Stomach smooth muscle (tissue), 2 donors: Measurements from ENCODE around the gene CABLES1.

Experiments
- H3K27ac ChIP-seq: one replicate; pipeline ENCODE4 v1.7.0; 2013; ENCODE audit warnings: mild to moderate bottlenecking, low read length, inconsistent platforms
- H3K27me3 ChIP-seq, 2 donors: one replicate each; pipeline ENCODE4 v1.7.0; 2013; ENCODE audit warnings: low read length in 2 of 2; ENCODE audit not compliant: insufficient read depth in 2 of 2, control insufficient read depth in 1 of 2
- H3K36me3 ChIP-seq, 2 donors: one replicate each; pipeline ENCODE4 v1.7.0; 2013; ENCODE audit warnings: low read length in 2 of 2; ENCODE audit not compliant: control insufficient read depth in 2 of 2, insufficient read depth in 2 of 2
- H3K4me1 ChIP-seq: one replicate; pipeline ENCODE4 v1.7.0; 2013; ENCODE audit warnings: low read length; ENCODE audit not compliant: control insufficient read depth, insufficient read depth
- H3K4me3 ChIP-seq, 2 donors: one replicate each; pipeline ENCODE4 v1.7.0; 2013; ENCODE audit warnings: low read length in 2 of 2
- H3K9ac ChIP-seq, 2 donors: one replicate each; pipeline ENCODE4 v1.7.0; 2013; ENCODE audit warnings: low read length in 2 of 2, mild to moderate bottlenecking in 1 of 2
- H3K9me3 ChIP-seq, 2 donors: one replicate each; pipeline ENCODE4 v1.7.0; 2013; ENCODE audit warnings: low read length in 2 of 2; ENCODE audit not compliant: control insufficient read depth in 2 of 2
- donor health status: healthy.
- donor health status: Pancreatic carcinoma.

Gene CABLES1

GRCh38 chr18:23198217-23198845 lies 63.0 kb downstream of the CABLES1 start:
- Histone ChIP-seq H3K4me1 (no peaks in the 10 kb centered on the region), H3K36me3 (peaks cover 0 to 3% of the 10 kb centered on the region in 2 donors), H3K4me3 (no peak overlapping the region), H3K27ac (no peak overlapping the region), H3K27me3 (peaks cover 0 to 2% of the 10 kb centered on the region in 2 donors), H3K9ac (no peak overlapping the region), H3K9me3 (no peaks in the 10 kb centered on the region)

GRCh38 chr18:23200756-23201155 lies 65.5 kb downstream of the CABLES1 start:
- Histone ChIP-seq H3K36me3 (peaks cover 0 to 3% of the 10 kb centered on the region in 2 donors), H3K27ac (no peak overlapping the region), H3K27me3 (peaks cover 0 to 2% of the 10 kb centered on the region in 2 donors), H3K9me3 (no peaks in the 10 kb centered on the region), H3K4me3 (no peak overlapping the region), H3K4me1 (no peaks in the 10 kb centered on the region), H3K9ac (no peak overlapping the region)

GRCh38 chr18:23201741-23202140 lies 66.5 kb downstream of the CABLES1 start:
- no peak overlapping the region for H3K4me3 ChIP-seq
- no peaks in the 10 kb centered on the region for H3K9me3 ChIP-seq
- peaks cover 0 to 1% of the 10 kb centered on the region in 2 donors for H3K36me3 ChIP-seq
- H3K9ac ChIP-seq: no peak overlapping the region
- peaks cover 0 to 2% of the 10 kb centered on the region in 2 donors for H3K27me3 ChIP-seq
- H3K27ac ChIP-seq: no peak overlapping the region
- H3K4me1 ChIP-seq: no peaks in the 10 kb centered on the region

GRCh38 chr18:23203891-23204432 lies 68.7 kb downstream of the CABLES1 start:
- Histone ChIP-seq H3K27ac (no peak overlapping the region), H3K36me3 (no peaks in the 10 kb centered on the region), H3K4me1 (no peaks in the 10 kb centered on the region), H3K9me3 (no peaks in the 10 kb centered on the region), H3K4me3 (no peak overlapping the region), H3K27me3 (peaks cover 0 to 2% of the 10 kb centered on the region in 2 donors), H3K9ac (no peak overlapping the region)

GRCh38 chr18:23204589-23205235 lies 69.4 kb downstream of the CABLES1 start:
- Histone ChIP-seq H3K4me3 (no peak overlapping the region), H3K9me3 (no peaks in the 10 kb centered on the region), H3K4me1 (no peaks in the 10 kb centered on the region), H3K27ac (no peak overlapping the region), H3K36me3 (no peaks in the 10 kb centered on the region), H3K27me3 (peaks cover 0 to 2% of the 10 kb centered on the region in 2 donors), H3K9ac (no peak overlapping the region)

DNA sequence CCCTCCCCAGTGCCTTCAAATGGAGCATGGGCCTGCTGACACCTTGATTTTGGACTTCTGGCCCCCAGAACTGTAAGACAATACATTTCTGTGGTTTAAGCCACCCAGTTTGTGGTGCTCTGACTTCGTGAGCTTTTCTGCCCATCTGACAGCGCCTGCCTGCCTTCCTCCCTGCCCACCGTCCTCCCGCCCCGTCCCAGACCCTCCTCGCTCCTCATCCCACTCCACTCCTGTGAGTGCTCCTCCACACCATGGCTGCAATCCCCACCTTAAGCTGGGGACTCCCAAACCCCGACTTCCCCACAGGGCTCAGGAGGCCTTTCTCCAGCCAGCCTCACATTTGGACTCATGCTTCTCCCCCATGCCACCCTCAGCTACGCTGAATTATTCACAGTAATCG lies 70.7 kb downstream of the CABLES1 start:
- H3K9ac ChIP-seq: no peak overlapping the region
- no peaks in the 10 kb centered on the region for H3K36me3 ChIP-seq
- no peaks in the 10 kb centered on the region for H3K9me3 ChIP-seq
- H3K4me1 ChIP-seq: no peaks in the 10 kb centered on the region
- no peak overlapping the region for H3K27ac ChIP-seq
- peaks cover 0 to 2% of the 10 kb centered on the region in 2 donors for H3K27me3 ChIP-seq
- no peak overlapping the region for H3K4me3 ChIP-seq

DNA sequence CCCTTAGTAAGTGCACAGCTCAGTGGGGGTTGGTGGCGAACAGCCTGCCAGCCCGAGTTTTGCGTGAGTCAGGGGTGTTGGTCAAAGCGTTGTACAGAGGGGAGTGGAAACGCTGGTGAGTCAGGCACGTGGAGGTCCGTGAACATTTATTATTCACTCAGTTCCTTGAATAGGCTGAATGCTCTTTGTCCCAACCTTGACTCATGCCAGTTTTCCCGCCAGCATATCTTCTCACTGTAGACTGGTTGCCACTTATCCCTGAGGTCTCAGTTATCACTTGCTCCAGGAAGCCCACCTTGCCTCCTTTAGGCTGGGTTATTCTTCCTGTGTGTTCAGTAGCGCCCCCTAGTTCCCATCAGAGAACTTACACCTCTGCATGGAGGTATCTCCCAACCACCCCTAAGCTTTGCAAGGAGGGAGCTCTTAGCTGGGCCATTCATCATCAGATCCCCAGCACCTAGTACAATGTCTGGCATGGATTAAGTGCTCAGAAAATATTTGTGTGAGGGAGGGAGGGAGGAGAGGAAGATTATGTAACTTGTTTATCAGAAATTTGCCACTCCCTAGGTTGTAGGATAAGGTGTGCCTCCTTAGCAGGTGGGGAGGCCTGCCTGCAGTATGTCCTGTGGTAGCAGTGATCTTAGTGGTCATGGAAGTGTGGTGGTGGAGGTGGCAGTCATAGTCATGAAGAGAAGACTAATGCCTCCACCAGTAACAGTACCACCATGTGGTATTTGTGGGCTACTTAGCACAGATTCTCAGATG lies 72.1 kb downstream of the CABLES1 start:
- H3K9me3 ChIP-seq: no peaks in the 10 kb centered on the region
- no peaks in the 10 kb centered on the region for H3K36me3 ChIP-seq
- no peaks in the 10 kb centered on the region for H3K27me3 ChIP-seq
- no peak overlapping the region for H3K9ac ChIP-seq
- H3K27ac ChIP-seq: no peak overlapping the region
- no peaks in the 10 kb centered on the region for H3K4me1 ChIP-seq
- H3K4me3 ChIP-seq: no peak overlapping the region

- Histone ChIP-seq H3K36me3 (no peaks in the 10 kb centered on the region), H3K27ac (no peak overlapping the region), H3K4me3 (no peak overlapping the region), H3K4me1 (no peaks in the 10 kb centered on the region), H3K9ac (no peak overlapping the region), H3K27me3 (no peaks in the 10 kb centered on the region), H3K9me3 (no peaks in the 10 kb centered on the region)
Observed at GRCh38 chr18:23207994-23208393, 72.7 kb downstream of the CABLES1 start.

DNA sequence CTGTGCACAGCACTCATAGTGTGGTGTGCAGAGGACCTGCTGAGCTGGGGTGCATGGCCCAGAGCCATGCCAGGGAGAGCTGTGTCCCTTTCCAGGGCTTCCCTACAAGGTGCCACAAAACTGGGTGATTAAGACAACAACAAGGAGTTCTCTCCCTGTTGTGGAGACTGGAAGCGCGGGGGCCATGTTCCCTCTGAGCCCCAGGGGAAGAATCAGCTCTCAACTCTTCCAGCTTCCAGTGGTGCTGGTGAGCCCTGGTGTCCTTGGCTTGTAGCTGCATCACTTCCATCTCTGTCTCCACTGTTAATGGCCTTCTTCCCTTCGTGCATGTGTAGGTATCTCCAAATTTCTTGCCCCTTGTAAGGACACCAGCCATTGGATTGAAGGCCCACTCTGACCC lies 73.3 kb downstream of the CABLES1 start:
- Histone ChIP-seq H3K4me3 (no peak overlapping the region), H3K27ac (no peak overlapping the region), H3K27me3 (no peaks in the 10 kb centered on the region)

GRCh38 chr18:23209031-23209430 lies 73.7 kb downstream of the CABLES1 start:
- H3K9me3 ChIP-seq: no peaks in the 10 kb centered on the region
- no peaks in the 10 kb centered on the region for H3K27me3 ChIP-seq
- H3K9ac ChIP-seq: no peak overlapping the region
- no peaks in the 10 kb centered on the region for H3K4me1 ChIP-seq
- H3K4me3 ChIP-seq: no peak overlapping the region
- peaks cover 0 to under 1% of the 10 kb centered on the region in 2 donors for H3K36me3 ChIP-seq
- no peak overlapping the region for H3K27ac ChIP-seq

More for the DNA sequence above, 73.3 kb downstream of the CABLES1 start:
- no peaks in the 10 kb centered on the region for H3K36me3 ChIP-seq
- no peak overlapping the region for H3K9ac ChIP-seq
- H3K9me3 ChIP-seq: no peaks in the 10 kb centered on the region
- H3K4me1 ChIP-seq: no peaks in the 10 kb centered on the region
